ENCODE measurements around the gene KCTD14. TPM values are rescaled to one million over a fixed set of nuclear protein-coding genes. Genes with fewer than 3 reads are reported as not detected.
"Not testable (repeated sequence)": the region's sequence is repeated elsewhere in the genome, so short reads cannot be mapped to it uniquely, and the experiment has no call there.

The KCTD14 gene
- polyA plus RNA-seq, 2 of the 4 experiments (the other 2 are of a cell fraction), result 2.7 to 3.2 TPM

GRCh38 chr11:77990981-77991380, 32.1 kb downstream of the KCTD14 start (continued):
- no peak for TF ChIP-seq CTCF (IDR thresholded peaks at IDR 0.05)

DNA sequence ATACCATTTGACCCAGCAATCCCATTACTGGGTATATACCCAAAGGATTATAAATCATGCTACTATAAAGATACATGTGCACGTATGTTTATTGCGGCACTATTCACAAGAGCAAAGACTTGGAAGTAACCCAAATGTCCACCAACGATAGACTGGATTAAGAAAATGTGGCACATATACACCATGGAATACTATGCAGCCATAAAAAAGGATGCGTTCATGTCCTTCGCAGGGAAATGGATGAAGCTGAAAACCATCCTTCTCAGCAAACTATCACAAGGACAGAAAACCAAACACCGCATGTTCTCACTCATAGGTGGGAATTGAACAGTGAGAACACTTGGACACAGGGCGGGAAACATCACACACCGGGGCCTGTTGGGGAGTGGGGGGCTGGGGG, 36.6 kb downstream of the KCTD14 start:
- FAIRE-seq; DNase-seq (ENCODE audit: low read depth in 1 of 2, low spot score in 1 of 2); POLR2A ChIA-PET; H3K4me2 ChIP-seq; H3K4me3 ChIP-seq; H3K9me3 ChIP-seq; H3K4me1 ChIP-seq; H3K27ac ChIP-seq; ATAC-seq: not testable (repeated sequence)
- CTCF ChIA-PET, result interaction anchor here (3.3 kb wide), 1 partner anchor 14 kb away, joined by 11 read pairs; no protein-coding TSS in a partner anchor
- WGBS (ENCODE audit: missing lambda C conversion rate), result 87% methylated on average over 8 of the region's 8 CpGs

DNA sequence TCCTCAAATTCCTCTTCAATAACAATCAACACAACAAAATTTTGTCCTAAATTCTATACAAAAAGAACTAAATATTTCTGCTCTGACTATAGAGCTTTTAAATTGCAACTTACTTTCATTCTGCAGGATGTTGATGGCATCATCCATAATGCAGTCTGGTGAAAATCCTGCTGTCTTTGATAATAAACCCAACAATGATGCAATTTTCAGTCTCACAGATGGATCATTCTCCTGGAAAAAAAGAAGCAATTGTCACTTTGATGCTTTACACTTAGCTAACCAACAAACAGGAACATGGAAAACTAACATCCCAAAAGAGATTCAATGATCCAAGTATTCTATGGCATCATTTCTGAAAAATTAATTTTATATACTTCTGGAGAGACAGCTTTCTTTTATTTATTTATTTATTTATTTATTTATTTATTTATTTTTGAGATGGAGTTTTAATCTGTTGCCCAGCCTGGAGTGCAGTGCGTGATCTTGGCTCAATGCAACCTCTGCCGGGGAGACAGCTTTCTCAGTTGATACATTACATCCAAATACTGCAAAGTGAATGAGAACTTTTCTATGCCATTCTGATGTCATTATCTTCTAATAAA, 41.6 kb downstream of the KCTD14 start:
- DNase-seq (ENCODE audit: low read depth in 1 of 2, low spot score in 1 of 2) (no peak), ATAC-seq (no peak), FAIRE-seq (no peak)
- Histone ChIP-seq H3K4me3 (no peak overlapping the region), H3K9me3 (no peaks in the 10 kb centered on the region), H3K4me2 (no peak overlapping the region), H3K27ac (no peak overlapping the region), H3K4me1 (no peaks in the 10 kb centered on the region)
- CTCF ChIA-PET, result interaction anchor here (0.6 to 1.8 kb wide), 3 partner anchors 18 to 128 kb away, joined by 3 to 7 read pairs (median 4); no protein-coding TSS in a partner anchor
- 93% methylated on average over 2 of the region's 2 CpGs for WGBS (ENCODE audit: missing lambda C conversion rate)
- POLR2A ChIA-PET, result interaction anchor here (0.9 kb wide), 1 partner anchor 13 kb away, joined by 4 read pairs; the partner anchor contains the start of gene INTS4
- no peak for TF ChIP-seq JUN (IDR thresholded peaks at IDR 0.05)
- TF ChIP-seq ZC3H11A (IDR thresholded peaks at IDR 0.05), result peak; percentile 52

GRCh38 chr11:77968337-77968736, 54.7 kb downstream of the KCTD14 start:
- ChIA-PET POLR2A (no interaction called here), CTCF (no interaction called here)
- no peaks in the 10 kb centered on the region for H3K9me3 ChIP-seq
- H3K4me2 ChIP-seq, result no peak overlapping the region
- no peak for ATAC-seq
- no peak for TF ChIP-seq CEBPB (IDR thresholded peaks at IDR 0.05)
- no peak for FAIRE-seq
- no peaks in the 10 kb centered on the region for H3K4me1 ChIP-seq
- DNase-seq (ENCODE audit: low read depth in 1 of 2, low spot score in 1 of 2), result no peak
- 88% methylated on average over 2 of the region's 2 CpGs for WGBS (ENCODE audit: missing lambda C conversion rate)
- no peak overlapping the region for H3K27ac ChIP-seq
- H3K4me3 ChIP-seq, result no peak overlapping the region

GRCh38 chr11:77967753-77968152, 55.3 kb downstream of the KCTD14 start:
- ChIA-PET POLR2A (no interaction called here), CTCF (no interaction called here)
- Histone ChIP-seq H3K4me3 (no peak overlapping the region), H3K9me3 (no peaks in the 10 kb centered on the region), H3K4me2 (no peak overlapping the region), H3K27ac (no peak overlapping the region), H3K4me1 (no peaks in the 10 kb centered on the region)
- ATAC-seq, result no peak
- FAIRE-seq, result peak; percentile 54
- no peak for DNase-seq (ENCODE audit: low read depth in 1 of 2, low spot score in 1 of 2)
- no peak for TF ChIP-seq TP53 (CRISPR knock-in tag; IDR thresholded peaks at IDR 0.05)
- TF ChIP-seq NR3C1 (IDR thresholded peaks at IDR 0.05), result no peak
- TF ChIP-seq, protein P1, sequence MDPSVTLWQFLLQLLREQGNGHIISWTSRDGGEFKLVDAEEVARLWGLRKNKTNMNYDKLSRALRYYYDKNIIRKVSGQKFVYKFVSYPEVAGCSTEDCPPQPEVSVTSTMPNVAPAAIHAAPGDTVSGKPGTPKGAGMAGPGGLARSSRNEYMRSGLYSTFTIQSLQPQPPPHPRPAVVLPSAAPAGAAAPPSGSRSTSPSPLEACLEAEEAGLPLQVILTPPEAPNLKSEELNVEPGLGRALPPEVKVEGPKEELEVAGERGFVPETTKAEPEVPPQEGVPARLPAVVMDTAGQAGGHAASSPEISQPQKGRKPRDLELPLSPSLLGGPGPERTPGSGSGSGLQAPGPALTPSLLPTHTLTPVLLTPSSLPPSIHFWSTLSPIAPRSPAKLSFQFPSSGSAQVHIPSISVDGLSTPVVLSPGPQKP (IDR thresholded peaks at IDR 0.05; ENCODE audit: low read depth, low read length), result no peak
- no peak for TF ChIP-seq RAD21 (conservative IDR thresholded peaks at IDR 0.05 in 1 of 2, IDR thresholded peaks at IDR 0.05 in 1 of 2)
- TF ChIP-seq RCOR1 (IDR thresholded peaks at IDR 0.05; ENCODE audit: low read depth, low read length), result no peak
- no peak for TF ChIP-seq CTCF (IDR thresholded peaks at IDR 0.05)
- TF ChIP-seq NFE2L2 (conservative IDR thresholded peaks at IDR 0.05; ENCODE audit: low read length), result no peak
- TF ChIP-seq, protein P2, sequence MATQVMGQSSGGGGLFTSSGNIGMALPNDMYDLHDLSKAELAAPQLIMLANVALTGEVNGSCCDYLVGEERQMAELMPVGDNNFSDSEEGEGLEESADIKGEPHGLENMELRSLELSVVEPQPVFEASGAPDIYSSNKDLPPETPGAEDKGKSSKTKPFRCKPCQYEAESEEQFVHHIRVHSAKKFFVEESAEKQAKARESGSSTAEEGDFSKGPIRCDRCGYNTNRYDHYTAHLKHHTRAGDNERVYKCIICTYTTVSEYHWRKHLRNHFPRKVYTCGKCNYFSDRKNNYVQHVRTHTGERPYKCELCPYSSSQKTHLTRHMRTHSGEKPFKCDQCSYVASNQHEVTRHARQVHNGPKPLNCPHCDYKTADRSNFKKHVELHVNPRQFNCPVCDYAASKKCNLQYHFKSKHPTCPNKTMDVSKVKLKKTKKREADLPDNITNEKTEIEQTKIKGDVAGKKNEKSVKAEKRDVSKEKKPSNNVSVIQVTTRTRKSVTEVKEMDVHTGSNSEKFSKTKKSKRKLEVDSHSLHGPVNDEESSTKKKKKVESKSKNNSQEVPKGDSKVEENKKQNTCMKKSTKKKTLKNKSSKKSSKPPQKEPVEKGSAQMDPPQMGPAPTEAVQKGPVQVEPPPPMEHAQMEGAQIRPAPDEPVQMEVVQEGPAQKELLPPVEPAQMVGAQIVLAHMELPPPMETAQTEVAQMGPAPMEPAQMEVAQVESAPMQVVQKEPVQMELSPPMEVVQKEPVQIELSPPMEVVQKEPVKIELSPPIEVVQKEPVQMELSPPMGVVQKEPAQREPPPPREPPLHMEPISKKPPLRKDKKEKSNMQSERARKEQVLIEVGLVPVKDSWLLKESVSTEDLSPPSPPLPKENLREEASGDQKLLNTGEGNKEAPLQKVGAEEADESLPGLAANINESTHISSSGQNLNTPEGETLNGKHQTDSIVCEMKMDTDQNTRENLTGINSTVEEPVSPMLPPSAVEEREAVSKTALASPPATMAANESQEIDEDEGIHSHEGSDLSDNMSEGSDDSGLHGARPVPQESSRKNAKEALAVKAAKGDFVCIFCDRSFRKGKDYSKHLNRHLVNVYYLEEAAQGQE (IDR thresholded peaks at IDR 0.05), result no peak
- no peak for TF ChIP-seq ATOH8 (CRISPR knock-in tag; IDR thresholded peaks at IDR 0.05; ENCODE audit: low read depth)
- TF ChIP-seq ZNF302 (CRISPR knock-in tag; IDR thresholded peaks at IDR 0.05), result no peak
- TF ChIP-seq ESRRA (IDR thresholded peaks at IDR 0.05; ENCODE audit: borderline replicate concordance, low read length), result no peak
- TF ChIP-seq POLR2A (IDR thresholded peaks at IDR 0.05; ENCODE audit: low read length), result no peak
- no peak for TF ChIP-seq NPAS2 (CRISPR knock-in tag; IDR thresholded peaks at IDR 0.05; ENCODE audit: borderline replicate concordance)
- TF ChIP-seq SMC3 (IDR thresholded peaks at IDR 0.05), result no peak
- TF ChIP-seq POLR2AphosphoS2 (conservative IDR thresholded peaks at IDR 0.05; ENCODE audit: low read length), result no peak
